Osteoblast (primary cell): Measurements from ENCODE around the gene SLC25A15. TPM values are rescaled to one million over a fixed set of nuclear protein-coding genes. Genes with fewer than 3 reads are reported as not detected.

Experiments
- DNase-seq: peaks from one replicate; pipeline ENCODE4 v3.0.0; 2011; ENCODE audit warnings: low spot score, mixed read lengths; ENCODE audit not compliant: insufficient read length; ENCODE audit errors: missing footprints
- H2AFZ ChIP-seq: 2 replicates; pipeline ENCODE4 v1.6.0; 2011; ENCODE audit warnings: mild to moderate bottlenecking, low read length
- H3K27ac ChIP-seq: 2 replicates; pipeline ENCODE4 v1.5.1; 2011; ENCODE audit warnings: mild to moderate bottlenecking, low read depth, low read length, moderate library complexity
- H3K27me3 ChIP-seq: 2 replicates; pipeline ENCODE4 v1.6.0; 2012; ENCODE audit warnings: mild to moderate bottlenecking, control low read depth, inconsistent platforms, low read length, moderate library complexity; ENCODE audit not compliant: insufficient read depth
- H3K36me3 ChIP-seq: 2 replicates; pipeline ENCODE4 v1.5.1; 2011; ENCODE audit warnings: mild to moderate bottlenecking, low read length, control low read depth, moderate library complexity; ENCODE audit not compliant: insufficient read depth
- H3K4me1 ChIP-seq: 2 replicates; pipeline ENCODE4 v1.5.1; 2011; ENCODE audit warnings: mild to moderate bottlenecking, low read length, control low read depth, moderate library complexity; ENCODE audit not compliant: insufficient read depth
- H3K4me2 ChIP-seq: 2 replicates; pipeline ENCODE4 v1.6.0; 2011; ENCODE audit warnings: mild to moderate bottlenecking, low read length; ENCODE audit not compliant: insufficient read depth
- H3K4me3 ChIP-seq: fragments of 200-600 bp; sonication (generic); 3 replicates; pipeline ENCODE4 v1.5.1; 2012; ENCODE audit warnings: mild to moderate bottlenecking, low read length, inconsistent platforms; ENCODE audit not compliant: insufficient read depth
- H3K79me2 ChIP-seq: 2 replicates; pipeline ENCODE4 v1.6.0; 2012; ENCODE audit warnings: mild to moderate bottlenecking, low read length, control low read depth, inconsistent platforms; ENCODE audit not compliant: insufficient read depth
- H3K9me3 ChIP-seq: 2 replicates; pipeline ENCODE4 v1.5.1; 2011; ENCODE audit warnings: low read depth, low read length, control low read depth
- H4K20me1 ChIP-seq: 2 replicates; pipeline ENCODE4 v1.6.0; 2012; ENCODE audit warnings: mild to moderate bottlenecking, low read length, control low read depth; ENCODE audit not compliant: insufficient read depth
- CTCF ChIP-seq: IDR thresholded peaks from 2 replicates; pipeline ENCODE4 v1.5.1; 2011; ENCODE audit warnings: mild to moderate bottlenecking, low read depth, low read length, moderate library complexity; ENCODE audit errors: extremely low read depth
- total RNA-seq: library from RNA; depleted of rRNA; stranded (reverse); fragments of >200 nt; gene quantifications from 2 replicates; pipeline ENCODE4 v1.2.3, GENCODE V29; 2012

SLC25A15 gene
- total RNA-seq, 1 donor, result 9.4 TPM

- Histone ChIP-seq H3K27me3 (no peaks in the 10 kb centered on the region), H3K27ac (no peak overlapping the region), H3K79me2 (no peaks in the 10 kb centered on the region), H3K4me1 (peaks cover 9% of the 10 kb centered on the region), H3K4me2 (peak overlapping the region; percentile 84), H3K4me3 (peak overlapping the region; percentile 54), H2AFZ (peak overlapping the region; percentile 49), H3K9me3 (no peaks in the 10 kb centered on the region), H3K36me3 (no peaks in the 10 kb centered on the region), H4K20me1 (no peaks in the 10 kb centered on the region)
- DNase-seq, result no peak
- TF ChIP-seq CTCF, result no peak
Measured at GRCh38 chr13:40777809-40778175, 11.6 kb upstream of the SLC25A15 start.

DNA sequence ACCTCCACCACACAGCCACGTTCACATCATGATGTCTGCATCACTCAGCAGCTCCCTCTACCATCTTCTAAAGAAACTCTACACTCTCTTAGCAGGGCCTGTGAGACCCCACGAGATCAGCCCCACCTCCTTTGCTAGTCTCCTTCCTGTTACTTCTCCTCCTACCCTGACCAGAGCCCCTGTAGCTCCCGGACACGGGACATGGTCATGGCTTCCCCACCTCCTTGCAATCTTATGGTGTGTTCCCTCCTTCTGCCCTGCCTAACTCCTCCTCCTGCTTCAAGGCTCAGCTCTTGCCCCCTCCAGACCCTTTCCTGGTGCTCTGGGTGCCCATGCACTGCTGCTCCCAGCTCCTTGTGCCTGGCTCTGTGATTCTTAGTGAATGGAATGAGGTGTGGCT is 10.4 kb upstream of the SLC25A15 start:
- DNase-seq, result no peak
- no peak for TF ChIP-seq CTCF
- H3K4me3 ChIP-seq, result no peak overlapping the region
- H3K27me3 ChIP-seq, result no peaks in the 10 kb centered on the region
- no peak overlapping the region for H2AFZ ChIP-seq
- H3K36me3 ChIP-seq, result no peaks in the 10 kb centered on the region
- H3K27ac ChIP-seq, result no peak overlapping the region
- H3K4me2 ChIP-seq, result no peak overlapping the region
- peaks cover 9% of the 10 kb centered on the region for H3K4me1 ChIP-seq
- no peaks in the 10 kb centered on the region for H3K79me2 ChIP-seq
- no peaks in the 10 kb centered on the region for H4K20me1 ChIP-seq
- H3K9me3 ChIP-seq, result no peaks in the 10 kb centered on the region

DNA sequence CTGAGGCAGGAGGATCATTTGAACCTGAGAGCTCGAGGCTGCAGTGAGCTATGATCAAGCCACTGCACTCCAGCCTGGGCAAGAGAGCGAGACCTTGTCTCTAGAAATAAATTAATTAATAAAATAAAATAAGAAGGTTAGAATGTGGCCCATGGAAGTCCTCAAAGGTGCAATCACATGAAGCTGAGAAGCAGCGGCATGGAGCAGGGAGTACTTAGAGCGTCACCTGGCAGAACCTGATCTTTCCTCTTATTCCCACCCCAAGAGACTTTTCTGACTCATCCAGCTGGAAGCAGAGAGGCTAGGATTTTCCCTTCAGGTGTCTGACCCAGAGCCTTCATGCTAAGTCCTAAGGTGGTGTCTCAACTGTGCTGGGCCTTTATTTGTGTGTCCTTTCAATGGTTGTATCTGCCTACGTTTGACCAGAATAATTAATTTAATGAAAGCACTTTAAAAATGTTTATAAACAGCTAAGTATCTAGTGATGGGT is 9.6 kb upstream of the SLC25A15 start:
- H3K79me2 ChIP-seq, result no peaks in the 10 kb centered on the region

DNA sequence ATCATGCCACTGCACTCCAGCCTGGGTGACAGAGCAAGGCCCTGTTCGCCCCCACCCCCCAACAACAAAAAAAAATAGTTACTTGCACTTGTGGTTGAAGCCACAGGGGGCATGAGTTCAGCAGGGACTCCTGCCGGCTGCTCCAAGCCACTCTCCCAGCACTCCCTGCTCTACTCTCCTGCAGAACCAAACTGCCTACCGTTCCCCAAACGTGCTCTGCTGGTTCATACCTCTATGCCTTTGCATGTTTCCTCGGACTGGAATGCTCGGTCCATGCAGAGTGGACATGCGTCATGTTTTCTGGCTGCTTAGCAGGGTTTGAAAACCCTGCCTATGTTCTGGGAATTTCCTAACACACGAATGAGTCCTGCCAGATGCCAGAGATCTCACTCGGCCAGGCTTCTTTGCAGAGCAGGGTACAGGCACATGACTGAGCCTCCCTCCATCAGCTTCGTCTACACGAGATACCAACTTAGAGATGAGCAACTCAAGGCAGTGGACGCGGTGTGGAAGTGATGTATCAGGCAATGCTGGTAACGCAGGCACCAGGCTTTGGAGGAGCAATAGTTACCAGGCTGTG is 8.5 kb upstream of the SLC25A15 start:
- Histone ChIP-seq H3K36me3 (no peaks in the 10 kb centered on the region), H3K27ac (no peak overlapping the region), H4K20me1 (no peaks in the 10 kb centered on the region), H3K9me3 (no peaks in the 10 kb centered on the region), H2AFZ (peak overlapping the region; percentile 5), H3K79me2 (no peaks in the 10 kb centered on the region), H3K4me3 (no peak overlapping the region), H3K27me3 (no peaks in the 10 kb centered on the region), H3K4me1 (peaks cover 9% of the 10 kb centered on the region), H3K4me2 (no peak overlapping the region)
- DNase-seq, result no peak
- TF ChIP-seq CTCF, result peak; percentile 28

More for the DNA sequence above, 9.6 kb upstream of the SLC25A15 start:
- no peak overlapping the region for H3K27ac ChIP-seq
- no peak overlapping the region for H3K4me2 ChIP-seq
- no peaks in the 10 kb centered on the region for H3K9me3 ChIP-seq
- H3K4me3 ChIP-seq, result no peak overlapping the region
- peaks cover 9% of the 10 kb centered on the region for H3K4me1 ChIP-seq
- no peaks in the 10 kb centered on the region for H3K36me3 ChIP-seq
- no peak overlapping the region for H2AFZ ChIP-seq
- no peak for TF ChIP-seq CTCF
- no peak for DNase-seq
- H4K20me1 ChIP-seq, result no peaks in the 10 kb centered on the region
- no peaks in the 10 kb centered on the region for H3K27me3 ChIP-seq
